Stimulated activated CD8-positive, alpha-beta memory T cell treated with anti-CD3 and anti-CD28 coated beads, Interleukin-15, amount 100 ng/mL, for 1 hour (primary cell): ENCODE results near the gene ADAD2.

Source experiments
- DNase-seq: peaks from one replicate; pipeline ENCODE4 v3.0.0-alpha.2; 2020; ENCODE audit warnings: low read depth

ADAD2 gene

GRCh38 chr16:84223456-84223855, 32.5 kb downstream of the ADAD2 start:
- DNase-seq = no peak

GRCh38 chr16:84224554-84224953, 33.6 kb downstream of the ADAD2 start:
- no peak for DNase-seq

- no peak for DNase-seq
Measured at GRCh38 chr16:84225126-84225525, 34.2 kb downstream of the ADAD2 start.

GRCh38 chr16:84225571-84225970, 34.6 kb downstream of the ADAD2 start:
- no peak for DNase-seq

GRCh38 chr16:84226026-84226425, 35.1 kb downstream of the ADAD2 start:
- no peak for DNase-seq

- no peak for DNase-seq
Measured at GRCh38 chr16:84227548-84227947, 36.6 kb downstream of the ADAD2 start.

- DNase-seq = no peak
Measured at GRCh38 chr16:84228256-84228838, 37.4 kb downstream of the ADAD2 start.

GRCh38 chr16:84229471-84229870, 38.5 kb downstream of the ADAD2 start:
- no peak for DNase-seq

GRCh38 chr16:84232060-84232459, 41.1 kb downstream of the ADAD2 start:
- no peak for DNase-seq

GRCh38 chr16:84232969-84233368, 42.0 kb downstream of the ADAD2 start:
- DNase-seq = no peak

GRCh38 chr16:84233748-84234147, 42.8 kb downstream of the ADAD2 start:
- DNase-seq = no peak

GRCh38 chr16:84234321-84235241, 43.6 kb downstream of the ADAD2 start:
- DNase-seq = no peak

GRCh38 chr16:84236671-84237070, 45.7 kb downstream of the ADAD2 start:
- DNase-seq = no peak

GRCh38 chr16:84237994-84238750, 47.2 kb downstream of the ADAD2 start:
- DNase-seq = no peak

- no peak for DNase-seq
Measured at GRCh38 chr16:84239141-84239769, 48.3 kb downstream of the ADAD2 start.

GRCh38 chr16:84239909-84240308, 49.0 kb downstream of the ADAD2 start, which contains the start of gene KCNG4:
Gene KCNG4 (minus strand): TSS chr16:84240012. CDS start chr16:84237485, 2,527 bp downstream.
- no peak for DNase-seq

GRCh38 chr16:84240455-84240854, 49.5 kb downstream of the ADAD2 start:
- DNase-seq = no peak

- no peak for DNase-seq
Measured at GRCh38 chr16:84241778-84242177, 50.8 kb downstream of the ADAD2 start.

- DNase-seq = no peak
Measured at GRCh38 chr16:84242839-84243238, 51.9 kb downstream of the ADAD2 start.

- no peak for DNase-seq
Measured at GRCh38 chr16:84243732-84244131, 52.8 kb downstream of the ADAD2 start.

- DNase-seq = no peak
Measured at GRCh38 chr16:84244728-84245127, 53.8 kb downstream of the ADAD2 start.
